ENCODE results near the gene BAIAP2L1. TPM values are rescaled to one million over a fixed set of nuclear protein-coding genes. Genes with fewer than 3 reads are reported as not detected.

BAIAP2L1 gene
- total and polyA plus RNA-seq, 2 of the 8 experiments (the other 6 are each of a cell fraction or from before 2014, with no cell fraction given) = 19.2 to 42.9 TPM

DNA sequence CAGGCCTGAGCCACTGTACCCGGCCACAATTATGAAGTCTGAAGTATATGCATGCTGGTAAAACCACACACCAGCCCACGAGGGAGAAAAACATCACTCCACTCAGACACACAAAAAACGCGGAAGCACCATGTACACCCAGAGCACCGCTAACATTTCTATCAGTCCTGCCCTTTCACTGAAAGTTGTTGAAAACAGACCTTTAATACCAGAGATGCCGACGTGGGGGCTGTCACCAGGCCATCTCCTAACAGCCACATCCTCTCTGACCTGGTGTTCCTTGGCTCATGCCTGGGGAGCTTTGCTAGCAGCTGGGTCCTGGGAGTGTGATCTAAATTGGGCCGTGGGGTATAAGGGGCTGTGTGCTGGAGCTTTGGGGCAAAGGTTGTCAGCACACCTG is 49.8 kb downstream of the BAIAP2L1 start:
- Histone ChIP-seq H2BK120ac (replicated peaks; ENCODE audit: low read depth, low read length) (no peak overlapping the region), H3K79me2 (ENCODE audit: control insufficient read depth in 1 of 2, insufficient read depth in 2 of 2, low read length in 2 of 2) (peaks cover 0 to 10% of the 10 kb centered on the region in 2 experiments; a peak in 2 of 4 replicates), H3K14ac (ENCODE audit: insufficient read length) (no peak overlapping the region), H3K23ac (ENCODE audit: insufficient read length) (no peak overlapping the region), H4K91ac (replicated peaks; ENCODE audit: insufficient read length, low read length) (no peak overlapping the region), H4K20me1 (replicated peaks in 1 of 2; ENCODE audit: control insufficient read depth in 1 of 2, insufficient read depth in 2 of 2, low read length in 2 of 2) (peaks cover 2 to 4% of the 10 kb centered on the region in 2 experiments), H3K56ac (replicated peaks; ENCODE audit: insufficient read length, low read depth, low read length) (no peak overlapping the region), H2BK15ac (ENCODE audit: low read length) (no peak overlapping the region), H3K27me3 (replicated peaks in 1 of 4; ENCODE audit: control insufficient read depth in 3 of 4, extremely low read depth in 1 of 4, insufficient read depth in 3 of 4, low read length in 3 of 4) (no peaks in the 10 kb centered on the region), H3K4ac (replicated peaks; ENCODE audit: insufficient read length, low read depth, low read length) (no peak overlapping the region), H3K18ac (ENCODE audit: extremely low read depth, low read length) (no peak overlapping the region), H4K8ac (ENCODE audit: extremely low read depth, insufficient read depth, low read length) (no peak overlapping the region), H2AK5ac (ENCODE audit: low read depth, low read length) (no peak overlapping the region), H3K4me1 (replicated peaks in 1 of 4; ENCODE audit: control insufficient read depth in 3 of 4, insufficient read depth in 4 of 4, low read length in 3 of 4) (peaks cover 0 to 6% (median 2%) of the 10 kb centered on the region in 4 experiments; a peak in 3 of 7 replicates), H3K27ac (ENCODE audit: low read depth, low read length) (no peak overlapping the region), H3K23me2 (ENCODE audit: low read depth, low read length) (no peaks in the 10 kb centered on the region), H2AFZ (ENCODE audit: low read length) (no peak overlapping the region), H2BK20ac (ENCODE audit: low read length) (no peak overlapping the region), H3K9ac (replicated peaks in 1 of 4; ENCODE audit: extremely low read depth in 1 of 4, low read depth in 3 of 4, low read length in 3 of 4) (no peak overlapping the region), H4K5ac (ENCODE audit: insufficient read length, low read depth, low read length) (no peak overlapping the region), H3K36me3 (ENCODE audit: control insufficient read depth in 2 of 4, insufficient read depth in 4 of 4, low read length in 3 of 4) (peaks cover 0 to 13% (median 5%) of the 10 kb centered on the region in 4 experiments; a peak in 3 of 8 replicates), H3K79me1 (ENCODE audit: low read depth, low read length) (peaks cover 3% of the 10 kb centered on the region), H3K4me3 (ENCODE audit: extremely low read depth in 1 of 4, insufficient read depth in 2 of 4, low read depth in 3 of 4, low read length in 4 of 4) (no peak overlapping the region), H3K9me3 (ENCODE audit: insufficient read depth in 2 of 2, low read depth in 1 of 2, low read length in 1 of 2) (no peaks in the 10 kb centered on the region), H2BK5ac (ENCODE audit: low read depth, low read length) (no peak overlapping the region), H3K4me2 (ENCODE audit: insufficient read depth in 1 of 2, low read depth in 2 of 2, low read length in 2 of 2) (no peak overlapping the region), H2BK12ac (ENCODE audit: low read depth, low read length) (no peak overlapping the region)
- CTCF ChIA-PET (ENCODE audit: partially characterized antibody) = interaction anchor here (1.5 kb wide), 1 partner anchor 63 kb away, joined by 3 read pairs; no protein-coding TSS in a partner anchor
- TF ChIP-seq, protein P1, sequence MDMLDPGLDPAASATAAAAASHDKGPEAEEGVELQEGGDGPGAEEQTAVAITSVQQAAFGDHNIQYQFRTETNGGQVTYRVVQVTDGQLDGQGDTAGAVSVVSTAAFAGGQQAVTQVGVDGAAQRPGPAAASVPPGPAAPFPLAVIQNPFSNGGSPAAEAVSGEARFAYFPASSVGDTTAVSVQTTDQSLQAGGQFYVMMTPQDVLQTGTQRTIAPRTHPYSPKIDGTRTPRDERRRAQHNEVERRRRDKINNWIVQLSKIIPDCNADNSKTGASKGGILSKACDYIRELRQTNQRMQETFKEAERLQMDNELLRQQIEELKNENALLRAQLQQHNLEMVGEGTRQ (IDR thresholded peaks at IDR 0.05; ENCODE audit: low read length) = no peak
- TF ChIP-seq SAP30 (IDR thresholded peaks at IDR 0.05; ENCODE audit: insufficient read depth, insufficient replicate concordance, low read length) (no peak), CBX8 (IDR thresholded peaks at IDR 0.05; ENCODE audit: borderline replicate concordance, low read depth, low read length) (no peak), BRCA1 (IDR thresholded peaks at IDR 0.05; ENCODE audit: low read depth, low read length) (no peak)
- FAIRE-seq (no peak), DNase-seq (ENCODE audit: low read depth in 1 of 2, low spot score in 2 of 2) (no peak)
- 86% methylated on average over 8 of the region's 8 CpGs; no CpG with 5 or more reads in 1 of the 2 experiments for WGBS, 2 experiments (ENCODE audit: extremely low coverage in 1 of 2, insufficient coverage in 1 of 2, insufficient read length in 1 of 2, insufficient replicate concordance in 2 of 2, low coverage in 1 of 2, low lambda C conversion rate in 2 of 2, missing lambda C conversion rate in 1 of 2)
- POLR2A ChIA-PET (ENCODE audit: partially characterized antibody) = interaction anchor here (0.7 kb wide), 1 partner anchor 11 kb away, joined by 3 read pairs; no protein-coding TSS in a partner anchor
